HUDEP-2 (cell line): ENCODE results near the gene EFNB3.

Source experiments
- DNase-seq, 76 experiments: peaks; one replicate each; lab custom pipeline; 2025; ENCODE audit not compliant: unreplicated experiment in 76 of 76; lab: John Stamatoyannopoulos, UW

Gene EFNB3

GRCh38 chr17:7716901-7717755, 12.1 kb downstream of the EFNB3 start, which contains the start of gene DNAH2:
Gene DNAH2, plus strand, starts transcription at chr17:7717744. Its CDS starts 1,991 bp downstream, at chr17:7719735.
- DNase-seq = peak in 23 of 76 experiments; percentile 5 to 38 (median 22)

GRCh38 chr17:7717756-7718350, 12.9 kb downstream of the EFNB3 start:
- DNase-seq = no peak

- no peak for DNase-seq
These were observed 14.7 kb downstream of the EFNB3 start for GRCh38 chr17:7719661-7720060.

- no peak for DNase-seq
These were observed 15.1 kb downstream of the EFNB3 start for GRCh38 chr17:7720125-7720524.

- no peak for DNase-seq
These were observed 16.6 kb downstream of the EFNB3 start for GRCh38 chr17:7721612-7722011.

- no peak for DNase-seq
These were observed 22.9 kb downstream of the EFNB3 start for GRCh38 chr17:7727886-7728285.

- DNase-seq = no peak
These were observed 24.8 kb downstream of the EFNB3 start for GRCh38 chr17:7729816-7730215.

GRCh38 chr17:7732981-7733539, 28.1 kb downstream of the EFNB3 start:
- DNase-seq = no peak

GRCh38 chr17:7737601-7738000, 32.6 kb downstream of the EFNB3 start:
- no peak for DNase-seq

GRCh38 chr17:7739746-7740145, 34.7 kb downstream of the EFNB3 start:
- DNase-seq = no peak

- DNase-seq = no peak
These were observed 35.5 kb downstream of the EFNB3 start for GRCh38 chr17:7740481-7741001.

GRCh38 chr17:7742729-7743128, 37.7 kb downstream of the EFNB3 start:
- no peak for DNase-seq

- DNase-seq = no peak
These were observed 39.4 kb downstream of the EFNB3 start for GRCh38 chr17:7744416-7744815.

GRCh38 chr17:7745748-7746470, 40.9 kb downstream of the EFNB3 start:
- peak in 6 of 76 experiments; percentile 7 to 25 (median 16) for DNase-seq

- DNase-seq = no peak
These were observed 42.7 kb downstream of the EFNB3 start for GRCh38 chr17:7747635-7748071.

- no peak for DNase-seq
These were observed 43.2 kb downstream of the EFNB3 start for GRCh38 chr17:7748076-7748775.

GRCh38 chr17:7750321-7750821, 45.4 kb downstream of the EFNB3 start:
- DNase-seq = no peak

- DNase-seq = no peak
These were observed 49.7 kb downstream of the EFNB3 start for GRCh38 chr17:7754656-7755055.

- no peak for DNase-seq
These were observed 50.3 kb downstream of the EFNB3 start for GRCh38 chr17:7755095-7755890.
